ENCODE results near the gene NTRK1. TPM values are rescaled to one million over a fixed set of nuclear protein-coding genes. Genes with fewer than 3 reads are reported as not detected.

The NTRK1 gene
- total and polyA plus RNA-seq, 8 donors, result 0.20 to 1.1 (median 0.49) TPM

DNA sequence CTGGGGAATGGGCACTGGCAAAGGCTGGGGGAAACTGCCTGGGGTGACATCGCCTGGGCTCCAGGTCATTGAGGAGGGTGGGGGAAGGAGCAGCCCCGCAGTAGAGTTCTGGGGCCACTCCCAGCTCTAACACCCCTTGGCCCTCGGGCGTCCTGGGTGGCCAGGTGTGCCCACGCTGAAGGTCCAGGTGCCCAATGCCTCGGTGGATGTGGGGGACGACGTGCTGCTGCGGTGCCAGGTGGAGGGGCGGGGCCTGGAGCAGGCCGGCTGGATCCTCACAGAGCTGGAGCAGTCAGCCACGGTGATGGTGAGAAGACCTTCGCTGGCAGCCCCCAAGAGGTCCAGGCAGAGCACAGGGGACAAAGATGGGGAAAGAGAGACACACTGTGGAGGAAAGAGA is 7.7 kb downstream of the NTRK1 start:
- no peaks in the 10 kb centered on the region for H3K4me1 ChIP-seq
- H3K27ac ChIP-seq, result no peak overlapping the region
- TF ChIP-seq, protein P1, sequence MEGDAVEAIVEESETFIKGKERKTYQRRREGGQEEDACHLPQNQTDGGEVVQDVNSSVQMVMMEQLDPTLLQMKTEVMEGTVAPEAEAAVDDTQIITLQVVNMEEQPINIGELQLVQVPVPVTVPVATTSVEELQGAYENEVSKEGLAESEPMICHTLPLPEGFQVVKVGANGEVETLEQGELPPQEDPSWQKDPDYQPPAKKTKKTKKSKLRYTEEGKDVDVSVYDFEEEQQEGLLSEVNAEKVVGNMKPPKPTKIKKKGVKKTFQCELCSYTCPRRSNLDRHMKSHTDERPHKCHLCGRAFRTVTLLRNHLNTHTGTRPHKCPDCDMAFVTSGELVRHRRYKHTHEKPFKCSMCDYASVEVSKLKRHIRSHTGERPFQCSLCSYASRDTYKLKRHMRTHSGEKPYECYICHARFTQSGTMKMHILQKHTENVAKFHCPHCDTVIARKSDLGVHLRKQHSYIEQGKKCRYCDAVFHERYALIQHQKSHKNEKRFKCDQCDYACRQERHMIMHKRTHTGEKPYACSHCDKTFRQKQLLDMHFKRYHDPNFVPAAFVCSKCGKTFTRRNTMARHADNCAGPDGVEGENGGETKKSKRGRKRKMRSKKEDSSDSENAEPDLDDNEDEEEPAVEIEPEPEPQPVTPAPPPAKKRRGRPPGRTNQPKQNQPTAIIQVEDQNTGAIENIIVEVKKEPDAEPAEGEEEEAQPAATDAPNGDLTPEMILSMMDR (IDR thresholded peaks at IDR 0.05), result no peak
- ATAC-seq, result no peak
- DNase-seq, result peak in 1 of 6 donors; percentile 50
- no peak for FAIRE-seq
- WGBS, 2 donors, result 57 to 61% methylated on average over 13 of the region's 13 CpGs
- H3K36me3 ChIP-seq, result no peaks in the 10 kb centered on the region
- no peaks in the 10 kb centered on the region for H3K9me3 ChIP-seq
- intact Hi-C loops (cut with DNase I), result no loop called here
- no peak overlapping the region for H3K4me3 ChIP-seq
- no peaks in the 10 kb centered on the region for H3K27me3 ChIP-seq

DNA sequence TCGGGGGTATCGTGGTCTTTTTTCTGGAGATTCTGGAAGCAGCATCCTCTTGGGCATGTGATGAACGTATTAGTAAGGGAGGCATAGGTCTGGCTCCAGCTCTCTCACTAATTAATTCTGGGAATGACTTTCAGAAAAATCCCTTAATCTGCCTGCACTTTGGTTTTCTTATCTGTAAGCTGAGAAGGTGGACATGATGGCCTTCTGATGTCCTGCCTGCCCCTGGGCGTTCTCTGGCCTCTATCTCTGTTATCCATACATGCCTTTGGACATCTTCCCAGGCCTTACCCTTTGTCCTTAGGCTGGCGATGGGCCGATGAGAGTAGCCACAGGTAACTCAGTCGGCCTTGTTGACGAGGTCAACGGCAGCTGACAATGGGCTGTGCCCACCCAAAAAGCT is 8.8 kb downstream of the NTRK1 start:
- intact Hi-C loops (cut with DNase I), result no loop called here
- Histone ChIP-seq H3K36me3 (no peaks in the 10 kb centered on the region), H3K27ac (no peak overlapping the region), H3K9me3 (no peaks in the 10 kb centered on the region), H3K4me1 (no peaks in the 10 kb centered on the region), H3K27me3 (no peaks in the 10 kb centered on the region), H3K4me3 (no peak overlapping the region)
- TF ChIP-seq, protein P1 (IDR thresholded peaks at IDR 0.05), result no peak
- FAIRE-seq (no peak), ATAC-seq (no peak), DNase-seq (no peak)
- WGBS, 2 donors, result 64 to 67% methylated on average over 9 of the region's 9 CpGs

DNA sequence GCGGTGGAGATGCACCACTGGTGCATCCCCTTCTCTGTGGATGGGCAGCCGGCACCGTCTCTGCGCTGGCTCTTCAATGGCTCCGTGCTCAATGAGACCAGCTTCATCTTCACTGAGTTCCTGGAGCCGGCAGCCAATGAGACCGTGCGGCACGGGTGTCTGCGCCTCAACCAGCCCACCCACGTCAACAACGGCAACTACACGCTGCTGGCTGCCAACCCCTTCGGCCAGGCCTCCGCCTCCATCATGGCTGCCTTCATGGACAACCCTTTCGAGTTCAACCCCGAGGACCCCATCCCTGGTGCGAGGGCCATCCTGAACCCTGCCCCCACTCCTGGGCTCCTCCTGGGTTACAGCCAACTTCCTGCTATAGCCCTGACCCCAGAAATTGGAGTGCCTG is 13.0 kb downstream of the NTRK1 start:
- Histone ChIP-seq H3K4me3 (no peak overlapping the region), H3K9me3 (no peaks in the 10 kb centered on the region), H3K36me3 (no peaks in the 10 kb centered on the region), H3K4me1 (no peaks in the 10 kb centered on the region), H3K27me3 (no peaks in the 10 kb centered on the region), H3K27ac (no peak overlapping the region)
- ATAC-seq, result no peak
- 87 to 91% methylated on average over 18 of the region's 18 CpGs for WGBS, 2 donors
- no peak for FAIRE-seq
- intact Hi-C loops (cut with DNase I), result no loop called here
- TF ChIP-seq, protein P1 (IDR thresholded peaks at IDR 0.05), result no peak
- peak in 1 of 6 donors; percentile 55 for DNase-seq

DNA sequence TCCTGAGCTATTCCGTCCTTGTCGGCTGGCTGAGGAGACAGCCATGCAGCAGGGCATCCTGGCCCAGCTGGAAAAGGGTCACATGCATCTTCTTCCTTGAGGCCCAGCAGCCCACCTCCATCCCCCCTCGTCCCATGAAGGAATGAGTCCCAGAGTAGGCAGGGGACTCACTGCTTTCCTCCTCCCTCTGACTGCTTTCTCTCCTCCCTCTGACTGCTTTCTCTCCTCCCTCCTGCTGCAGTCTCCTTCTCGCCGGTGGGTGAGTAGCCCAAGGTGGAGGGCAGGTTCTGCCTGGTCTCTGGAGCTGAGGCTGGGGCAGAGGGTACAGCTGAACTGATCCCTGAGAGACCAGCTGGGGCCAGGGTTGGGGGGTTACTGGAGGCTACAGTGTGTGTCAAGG is 13.5 kb downstream of the NTRK1 start:
- no peaks in the 10 kb centered on the region for H3K4me1 ChIP-seq
- no peak for FAIRE-seq
- TF ChIP-seq, protein P1 (IDR thresholded peaks at IDR 0.05), result no peak
- no peaks in the 10 kb centered on the region for H3K27me3 ChIP-seq
- intact Hi-C loops (cut with DNase I), result no loop called here
- 72 to 73% methylated on average over 5 of the region's 5 CpGs for WGBS, 2 donors
- H3K9me3 ChIP-seq, result no peaks in the 10 kb centered on the region
- DNase-seq, result peak in 1 of 6 donors; percentile 28
- no peak overlapping the region for H3K4me3 ChIP-seq
- no peak overlapping the region for H3K27ac ChIP-seq
- H3K36me3 ChIP-seq, result no peaks in the 10 kb centered on the region
- ATAC-seq, result no peak

DNA sequence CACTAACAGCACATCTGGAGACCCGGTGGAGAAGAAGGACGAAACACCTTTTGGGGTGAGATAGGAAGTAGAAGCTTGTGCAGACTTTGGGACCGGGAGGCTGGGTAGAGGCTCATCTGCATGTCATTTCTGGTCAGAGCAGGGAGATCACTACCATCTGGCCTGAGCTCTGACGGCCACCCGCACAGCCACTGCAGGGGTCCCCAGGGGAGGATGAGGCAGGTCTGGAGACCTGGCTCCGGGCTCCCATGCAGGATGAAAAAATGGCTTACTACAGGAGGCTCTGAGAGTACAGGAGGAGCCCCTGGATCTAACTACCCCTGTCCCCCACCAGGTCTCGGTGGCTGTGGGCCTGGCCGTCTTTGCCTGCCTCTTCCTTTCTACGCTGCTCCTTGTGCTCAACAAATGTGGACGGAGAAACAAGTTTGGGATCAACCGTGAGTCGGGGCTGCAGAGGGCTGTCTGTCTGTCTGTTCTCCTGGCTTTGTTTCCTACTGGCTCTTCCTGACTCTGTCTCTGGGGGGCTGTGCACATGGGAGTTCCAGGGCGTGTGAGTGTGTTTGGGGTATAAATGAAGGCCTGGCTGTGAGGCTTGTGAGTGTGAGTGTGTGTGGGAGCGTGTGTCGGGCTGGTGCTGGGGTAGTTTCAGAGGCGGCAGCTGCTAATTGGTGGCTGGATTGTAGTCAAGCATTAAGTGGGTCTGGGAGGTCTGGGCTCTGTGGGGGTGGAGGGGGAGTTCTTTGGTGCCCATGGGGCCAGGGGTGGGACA is 14.1 kb downstream of the NTRK1 start:
- no peak for FAIRE-seq

More for the DNA sequence above, 14.1 kb downstream of the NTRK1 start:
- peak in 1 of 6 donors; percentile 32 for DNase-seq
- TF ChIP-seq, protein P1 (IDR thresholded peaks at IDR 0.05), result no peak
- WGBS, 2 donors, result 76 to 82% methylated on average over 16 of the region's 16 CpGs
- H3K27me3 ChIP-seq, result no peaks in the 10 kb centered on the region
- H3K27ac ChIP-seq, result no peak overlapping the region
- intact Hi-C loops (cut with DNase I), result no loop called here
- H3K4me3 ChIP-seq, result no peak overlapping the region
- H3K9me3 ChIP-seq, result no peaks in the 10 kb centered on the region
- H3K4me1 ChIP-seq, result no peaks in the 10 kb centered on the region
- H3K36me3 ChIP-seq, result no peaks in the 10 kb centered on the region
- ATAC-seq, result no peak

All from pancreas (tissue), 10 donors.